Smooth muscle cell (in vitro differentiated cells): ENCODE data around the gene RITA1. TPM values are rescaled to one million over a fixed set of nuclear protein-coding genes. Genes with fewer than 3 reads are reported as not detected.

Experiments used
- DNase-seq: peaks from one replicate; lab custom pipeline; 2025; ENCODE audit not compliant: unreplicated experiment; lab: John Stamatoyannopoulos, UW
- H2AFZ ChIP-seq: fragments of 200-600 bp; sonication (generic); 2 replicates; pipeline ENCODE4 v1.6.0; 2016; ENCODE audit warnings: antibody characterized with exemption, low read depth, mild to moderate bottlenecking
- H3F3A ChIP-seq: fragments of 200-600 bp; sonication (generic); 2 replicates; pipeline ENCODE4 v1.6.0; 2017; ENCODE audit warnings: antibody characterized with exemption, low read depth
- H3K27ac ChIP-seq: fragments of 200-600 bp; sonication (generic); 2 replicates; pipeline ENCODE4 v1.5.1; 2016; ENCODE audit warnings: low read depth, mild to moderate bottlenecking
- H3K27me3 ChIP-seq: fragments of 200-600 bp; sonication (generic); 2 replicates; pipeline ENCODE4 v1.6.1; 2016; ENCODE audit warnings: low read depth, mild to moderate bottlenecking
- H3K36me3 ChIP-seq: fragments of 200-600 bp; sonication (generic); 2 replicates; pipeline ENCODE4 v1.5.1; 2016; ENCODE audit warnings: low read depth
- H3K4me1 ChIP-seq: fragments of 200-600 bp; sonication (generic); 2 replicates; pipeline ENCODE4 v1.5.1; 2016; ENCODE audit warnings: low read depth
- H3K4me2 ChIP-seq: fragments of 200-600 bp; sonication (generic); 2 replicates; pipeline ENCODE4 v1.6.0; 2016; ENCODE audit warnings: mild to moderate bottlenecking
- H3K4me3 ChIP-seq: fragments of 200-600 bp; sonication (generic); 2 replicates; pipeline ENCODE4 v1.5.1; 2016; ENCODE audit warnings: mild to moderate bottlenecking
- H3K79me2 ChIP-seq: fragments of 200-600 bp; sonication (generic); 2 replicates; pipeline ENCODE4 v1.6.0; 2016; ENCODE audit warnings: low read depth, mild to moderate bottlenecking
- H3K9ac ChIP-seq: fragments of 200-600 bp; sonication (generic); 2 replicates; pipeline ENCODE4 v1.6.0; 2016; ENCODE audit warnings: low read depth
- H3K9me3 ChIP-seq: fragments of 200-600 bp; sonication (generic); replicated peaks from 2 replicates; pipeline ENCODE4 v1.5.1; 2016; ENCODE audit warnings: low read depth
- H4K20me1 ChIP-seq: fragments of 200-600 bp; sonication (generic); 2 replicates; pipeline ENCODE4 v1.6.0; 2016; ENCODE audit warnings: low read depth
- WGBS: methylation state at CpG from one replicate; pipeline ENCODE4 v1.1.7; 2016; ENCODE audit warnings: low lambda C conversion rate; 5-methylcytosine and 5-hydroxymethylcytosine counted together
- polyA plus RNA-seq: library from polyadenylated mRNA; unstranded; fragments of >200 nt; fragmentation: Nextera tagmentation; extraction: Ambion mirVana; gene quantifications from 2 replicates; pipeline ENCODE4 v1.2.1, GENCODE V29; 2016
- total RNA-seq: library from RNA; depleted of rRNA; stranded (reverse); fragments of >200 nt; gene quantifications from 2 replicates; pipeline ENCODE4 v1.2.3, GENCODE V29; 2014
- TF ChIP-seq, protein P1 (sequence below): fragments of 200-600 bp; sonication (generic); IDR thresholded peaks from 2 replicates; pipeline ENCODE4 v1.5.1; 2017; ENCODE audit warnings: borderline replicate concordance, mild to moderate bottlenecking, antibody characterized with exemption; ENCODE audit not compliant: insufficient read depth, poor library complexity, severe bottlenecking

The RITA1 gene
- total and polyA plus RNA-seq, 2 experiments from 2014 or later, result 9.6 to 12.2 TPM

DNA sequence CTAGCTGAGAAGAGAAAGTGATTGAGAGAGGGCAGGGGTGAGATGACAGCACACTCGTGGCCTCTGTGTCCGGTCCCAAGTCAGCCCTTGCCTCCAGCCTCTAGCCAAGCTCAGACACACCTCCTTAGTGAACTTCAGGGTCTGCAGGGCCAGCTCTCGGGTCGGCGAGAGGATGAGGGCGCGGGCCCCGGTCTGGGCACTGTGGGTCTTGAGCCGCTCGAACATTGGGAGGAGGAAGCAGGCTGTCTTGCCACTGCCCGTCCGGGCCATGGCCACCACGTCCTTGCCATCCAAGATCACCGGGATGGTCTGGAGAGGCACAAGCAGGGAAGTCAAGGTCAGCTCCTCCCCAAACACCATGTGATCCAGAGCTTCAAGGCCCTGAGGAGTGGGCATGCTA is 6.5 kb upstream of the RITA1 start:
- Histone ChIP-seq H3K27ac (no peak overlapping the region), H2AFZ (no peak overlapping the region), H3K4me2 (no peak overlapping the region), H3K9me3 (no peaks in the 10 kb centered on the region), H3K4me1 (peaks cover under 1% of the 10 kb centered on the region), H3K79me2 (peaks cover 24% of the 10 kb centered on the region), H3K36me3 (peaks cover 15% of the 10 kb centered on the region), H3K27me3 (no peaks in the 10 kb centered on the region), H4K20me1 (peaks cover 14% of the 10 kb centered on the region), H3K9ac (no peak overlapping the region), H3K4me3 (no peak overlapping the region), H3F3A (no peaks in the 10 kb centered on the region)
- DNase-seq, result no peak
- TF ChIP-seq, protein P1, sequence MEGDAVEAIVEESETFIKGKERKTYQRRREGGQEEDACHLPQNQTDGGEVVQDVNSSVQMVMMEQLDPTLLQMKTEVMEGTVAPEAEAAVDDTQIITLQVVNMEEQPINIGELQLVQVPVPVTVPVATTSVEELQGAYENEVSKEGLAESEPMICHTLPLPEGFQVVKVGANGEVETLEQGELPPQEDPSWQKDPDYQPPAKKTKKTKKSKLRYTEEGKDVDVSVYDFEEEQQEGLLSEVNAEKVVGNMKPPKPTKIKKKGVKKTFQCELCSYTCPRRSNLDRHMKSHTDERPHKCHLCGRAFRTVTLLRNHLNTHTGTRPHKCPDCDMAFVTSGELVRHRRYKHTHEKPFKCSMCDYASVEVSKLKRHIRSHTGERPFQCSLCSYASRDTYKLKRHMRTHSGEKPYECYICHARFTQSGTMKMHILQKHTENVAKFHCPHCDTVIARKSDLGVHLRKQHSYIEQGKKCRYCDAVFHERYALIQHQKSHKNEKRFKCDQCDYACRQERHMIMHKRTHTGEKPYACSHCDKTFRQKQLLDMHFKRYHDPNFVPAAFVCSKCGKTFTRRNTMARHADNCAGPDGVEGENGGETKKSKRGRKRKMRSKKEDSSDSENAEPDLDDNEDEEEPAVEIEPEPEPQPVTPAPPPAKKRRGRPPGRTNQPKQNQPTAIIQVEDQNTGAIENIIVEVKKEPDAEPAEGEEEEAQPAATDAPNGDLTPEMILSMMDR, result no peak
- 98% methylated on average over 14 of the region's 14 CpGs for WGBS

DNA sequence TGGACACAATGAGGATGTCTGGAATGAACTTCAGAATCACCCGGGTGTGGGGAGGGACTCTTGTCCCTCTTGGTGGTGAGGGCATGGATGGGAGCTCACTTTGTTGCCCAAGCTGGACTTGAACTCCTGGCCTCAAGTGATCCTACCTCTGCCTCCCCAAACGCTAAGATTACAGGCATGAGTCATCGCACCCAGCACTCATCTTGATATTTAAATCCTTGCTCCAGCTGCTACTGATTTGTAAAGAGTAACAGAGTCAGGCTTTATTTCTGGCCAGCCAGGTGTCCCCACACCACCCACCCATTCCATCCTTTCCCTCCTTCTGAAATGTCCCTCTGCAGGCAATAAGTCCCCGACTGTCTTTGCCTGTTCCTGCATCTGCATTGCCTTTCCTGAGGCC is 5.2 kb upstream of the RITA1 start:
- Histone ChIP-seq H3K9me3 (no peaks in the 10 kb centered on the region), H3K27ac (no peak overlapping the region), H3F3A (peaks cover 5% of the 10 kb centered on the region), H4K20me1 (peaks cover 8% of the 10 kb centered on the region), H3K4me1 (peaks cover 4% of the 10 kb centered on the region), H3K4me2 (no peak overlapping the region), H3K27me3 (no peaks in the 10 kb centered on the region), H3K79me2 (peaks cover 28% of the 10 kb centered on the region), H3K4me3 (no peak overlapping the region), H3K36me3 (peaks cover 15% of the 10 kb centered on the region), H3K9ac (no peak overlapping the region), H2AFZ (no peak overlapping the region)
- WGBS, result 78% methylated on average over 4 of the region's 4 CpGs
- TF ChIP-seq, protein P1, result no peak
- DNase-seq, result no peak

DNA sequence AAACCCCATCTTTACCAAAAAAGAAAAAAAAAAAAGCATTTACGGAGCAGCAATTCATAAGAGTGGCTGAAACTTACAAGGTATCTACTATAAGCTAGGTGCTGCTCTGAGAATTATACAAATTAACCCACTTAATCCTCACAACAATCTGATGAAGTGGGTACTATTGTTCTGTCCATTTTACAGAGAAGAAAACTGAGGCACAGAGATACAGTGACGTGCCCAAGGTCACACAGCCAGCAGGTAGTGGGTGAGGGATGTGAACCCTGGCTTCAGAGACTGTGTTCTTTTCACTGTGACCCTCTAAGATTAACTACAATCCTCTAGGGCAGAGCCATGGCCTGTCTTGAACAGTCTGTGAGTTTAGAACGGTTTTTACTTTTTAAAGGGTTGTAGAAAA is 3.5 kb upstream of the RITA1 start:
- H4K20me1 ChIP-seq, result peaks cover 8% of the 10 kb centered on the region
- TF ChIP-seq, protein P1, result no peak
- no peak overlapping the region for H2AFZ ChIP-seq
- H3K4me3 ChIP-seq, result no peak overlapping the region
- DNase-seq, result no peak
- H3K9ac ChIP-seq, result no peak overlapping the region
- peaks cover 34% of the 10 kb centered on the region for H3K79me2 ChIP-seq
- H3K4me2 ChIP-seq, result no peak overlapping the region
- no peaks in the 10 kb centered on the region for H3K27me3 ChIP-seq
- H3K27ac ChIP-seq, result no peak overlapping the region
- peaks cover 5% of the 10 kb centered on the region for H3F3A ChIP-seq
- WGBS, result 98% methylated on average over 3 of the region's 3 CpGs
- peaks cover 9% of the 10 kb centered on the region for H3K4me1 ChIP-seq
- H3K9me3 ChIP-seq, result no peaks in the 10 kb centered on the region
- H3K36me3 ChIP-seq, result peaks cover 15% of the 10 kb centered on the region

DNA sequence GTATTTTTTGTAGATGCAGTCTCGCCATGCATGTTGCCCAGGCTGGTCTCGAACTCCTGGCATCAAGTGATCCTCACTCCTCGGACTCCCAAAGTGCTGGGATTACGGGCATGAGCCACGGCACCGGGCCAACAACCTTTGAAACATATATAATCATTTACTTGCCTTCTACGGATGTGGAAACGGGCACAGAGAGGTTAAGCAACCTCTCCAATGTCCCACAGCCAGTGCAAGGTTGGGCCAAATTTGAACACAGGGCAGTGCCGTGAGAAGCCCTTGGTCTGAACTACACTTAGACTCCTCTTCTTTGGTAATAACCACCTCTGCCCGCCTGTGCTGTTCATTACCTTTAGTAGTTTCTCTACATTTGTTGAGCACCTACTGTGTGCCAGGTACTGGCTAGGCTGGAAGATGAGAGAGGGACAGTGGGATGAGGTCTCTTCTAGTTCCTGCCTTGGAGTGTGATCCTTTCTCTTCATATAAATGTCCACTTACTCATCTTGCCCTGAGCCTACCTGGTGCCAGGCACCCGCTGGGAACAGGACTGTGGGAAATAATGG is 2.4 kb upstream of the RITA1 start:
- H3K4me3 ChIP-seq, result no peak overlapping the region
- H3K9me3 ChIP-seq, result no peaks in the 10 kb centered on the region
- peaks cover 34% of the 10 kb centered on the region for H3K79me2 ChIP-seq
- TF ChIP-seq, protein P1, result no peak
- H4K20me1 ChIP-seq, result peaks cover 8% of the 10 kb centered on the region
- no peak overlapping the region for H2AFZ ChIP-seq
- WGBS, result 96% methylated on average over 11 of the region's 11 CpGs
- no peak overlapping the region for H3K4me2 ChIP-seq
- no peak overlapping the region for H3K9ac ChIP-seq
- peaks cover 4% of the 10 kb centered on the region for H3K36me3 ChIP-seq
- H3K4me1 ChIP-seq, result peaks cover 9% of the 10 kb centered on the region
- no peaks in the 10 kb centered on the region for H3K27me3 ChIP-seq
- DNase-seq, result no peak
- H3F3A ChIP-seq, result peaks cover 5% of the 10 kb centered on the region
- H3K27ac ChIP-seq, result no peak overlapping the region
